ENCODE results near the gene RPL4. TPM values are rescaled to one million over a fixed set of nuclear protein-coding genes. Genes with fewer than 3 reads are reported as not detected.

Gene RPL4
- total RNA-seq, 2 experiments from 2014 or later = 5,151 to 5,211 TPM

DNA sequence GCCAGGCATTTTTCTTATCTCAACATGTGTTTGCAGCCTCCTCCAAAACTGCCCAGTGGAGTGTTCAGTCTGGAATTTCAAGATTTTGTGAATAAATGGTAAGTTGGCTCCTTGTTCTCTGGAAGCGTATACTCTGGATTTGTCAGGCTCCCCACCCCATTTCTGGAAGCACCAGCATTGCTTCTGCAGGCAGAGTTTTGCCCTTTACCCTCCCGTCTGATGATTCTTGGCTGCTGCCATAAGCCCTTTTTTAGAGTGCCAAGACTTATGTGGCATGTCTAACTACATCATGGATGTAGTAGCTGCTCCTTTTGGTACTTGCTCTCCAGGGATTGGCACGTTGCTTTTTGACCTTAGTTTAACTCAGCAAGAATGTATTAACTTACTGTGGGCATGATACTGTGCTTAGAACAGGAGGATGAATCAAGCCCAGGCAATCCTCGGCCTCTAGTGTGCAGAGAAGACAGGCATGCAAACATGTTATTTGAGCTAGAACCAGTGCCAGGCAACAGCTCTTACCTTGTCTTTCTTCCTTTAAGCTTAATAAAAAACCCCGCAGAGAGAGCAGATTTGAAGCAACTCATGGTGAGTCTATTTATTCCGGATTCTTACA, 15.4 kb downstream of the RPL4 start:
- no peak overlapping the region for H3K27ac Mint-ChIP-seq
- ChIA-PET POLR2A (no interaction called here), CTCF (interaction anchor here (0.6 kb wide), 1 partner anchor 103 kb away, joined by 3 read pairs; the partner anchor contains the start of gene MAP2K1)
- H3K27me3 Mint-ChIP-seq = no peaks in the 10 kb centered on the region
- H3K4me3 Mint-ChIP-seq = no peak overlapping the region
- no peak for DNase-seq
- peaks cover 6% of the 10 kb centered on the region for H3K4me1 Mint-ChIP-seq (ENCODE audit: low read depth)
- H3K9me3 Mint-ChIP-seq = no peaks in the 10 kb centered on the region
- H3K36me3 Mint-ChIP-seq = peaks cover 39% of the 10 kb centered on the region
- intact Hi-C loops (cut with micrococcal nuclease) = no loop called here

DNA sequence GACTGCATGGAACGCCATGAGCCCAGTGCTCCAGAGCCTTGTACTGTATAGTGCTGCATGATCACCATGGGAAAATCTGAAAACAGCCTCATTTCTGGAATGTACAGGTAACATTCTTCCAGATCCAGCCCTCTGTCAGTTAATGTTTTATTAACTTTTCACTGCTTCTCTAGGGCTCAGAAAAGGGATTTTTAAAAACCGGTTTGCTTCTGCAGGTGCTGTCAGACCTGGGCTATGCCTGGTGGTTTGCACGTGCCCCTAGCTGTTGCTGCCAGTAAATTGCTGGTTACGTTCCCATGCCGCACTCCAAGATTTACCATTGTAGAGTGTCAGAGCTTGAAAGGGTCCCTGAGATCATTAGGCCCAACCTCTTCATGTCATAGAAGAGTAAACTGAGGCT, 16.1 kb downstream of the RPL4 start:
- Mint-ChIP-seq H3K4me1 (ENCODE audit: low read depth) (peaks cover 2% of the 10 kb centered on the region), H3K27ac (no peak overlapping the region), H3K4me3 (no peak overlapping the region), H3K36me3 (peaks cover 36% of the 10 kb centered on the region), H3K9me3 (no peaks in the 10 kb centered on the region), H3K27me3 (no peaks in the 10 kb centered on the region)
- intact Hi-C loops (cut with micrococcal nuclease) = no loop called here
- ChIA-PET CTCF (interaction anchor here (1.0 kb wide), 1 partner anchor 9 kb away, joined by 4 read pairs; the partner anchor contains the start of gene SNAPC5), POLR2A (no interaction called here)
- no peak for DNase-seq

DNA sequence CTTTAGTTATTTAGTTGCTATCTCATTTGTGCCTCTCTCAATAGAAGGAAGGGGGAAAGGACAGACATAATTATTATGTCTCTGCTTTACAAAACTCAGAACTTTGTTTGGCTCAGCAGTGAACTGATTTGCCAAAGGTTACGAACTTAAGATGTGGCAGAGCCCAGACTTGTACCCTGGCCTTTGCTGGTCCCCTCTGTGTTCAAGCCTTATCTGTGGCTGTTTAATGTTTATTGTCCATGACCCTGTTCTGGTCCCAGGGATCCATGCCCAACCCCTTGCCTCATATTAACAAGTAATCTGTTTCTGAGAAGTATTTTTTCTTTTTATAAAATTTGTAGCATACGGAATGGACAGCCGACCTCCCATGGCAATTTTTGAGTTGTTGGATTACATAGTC, 17.8 kb downstream of the RPL4 start:
- peaks cover 40% of the 10 kb centered on the region for H3K36me3 Mint-ChIP-seq
- intact Hi-C loops (cut with micrococcal nuclease) = no loop called here
- CTCF ChIA-PET = no interaction called here

DNA sequence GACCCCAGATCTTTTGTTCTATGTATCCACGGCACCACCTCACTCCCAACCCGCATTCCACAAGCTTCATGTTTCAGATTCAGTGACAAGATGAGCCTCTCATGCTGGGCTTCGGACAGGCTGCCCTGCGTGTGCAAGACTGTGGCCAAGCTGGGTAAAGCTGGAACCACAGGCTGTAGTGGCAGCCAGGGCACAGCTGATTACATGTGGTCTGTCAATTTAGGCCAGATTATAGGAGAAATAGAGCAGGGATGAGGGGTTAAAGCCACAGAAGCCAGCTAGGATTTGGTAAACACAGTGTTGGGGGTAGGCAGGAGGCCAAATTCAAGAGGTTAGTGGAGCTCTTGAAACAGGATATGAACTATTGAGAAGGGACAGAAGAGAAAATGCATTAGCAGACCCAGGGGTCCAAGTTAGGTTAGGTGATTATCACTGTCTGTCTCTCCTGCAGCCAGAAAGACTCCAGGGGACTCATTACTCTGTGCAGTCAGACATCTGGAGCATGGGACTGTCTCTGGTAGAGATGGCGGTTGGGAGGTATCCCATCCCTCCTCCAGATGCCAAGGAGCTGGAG, 20.0 kb downstream of the RPL4 start:
- H3K27ac Mint-ChIP-seq = no peak overlapping the region

More for the DNA sequence above, 17.8 kb downstream of the RPL4 start:
- POLR2A ChIA-PET = no interaction called here
- H3K27ac Mint-ChIP-seq = no peak overlapping the region
- H3K4me3 Mint-ChIP-seq = no peak overlapping the region
- no peaks in the 10 kb centered on the region for H3K4me1 Mint-ChIP-seq (ENCODE audit: low read depth)
- no peak for DNase-seq
- H3K27me3 Mint-ChIP-seq = no peaks in the 10 kb centered on the region
- no peaks in the 10 kb centered on the region for H3K9me3 Mint-ChIP-seq

DNA sequence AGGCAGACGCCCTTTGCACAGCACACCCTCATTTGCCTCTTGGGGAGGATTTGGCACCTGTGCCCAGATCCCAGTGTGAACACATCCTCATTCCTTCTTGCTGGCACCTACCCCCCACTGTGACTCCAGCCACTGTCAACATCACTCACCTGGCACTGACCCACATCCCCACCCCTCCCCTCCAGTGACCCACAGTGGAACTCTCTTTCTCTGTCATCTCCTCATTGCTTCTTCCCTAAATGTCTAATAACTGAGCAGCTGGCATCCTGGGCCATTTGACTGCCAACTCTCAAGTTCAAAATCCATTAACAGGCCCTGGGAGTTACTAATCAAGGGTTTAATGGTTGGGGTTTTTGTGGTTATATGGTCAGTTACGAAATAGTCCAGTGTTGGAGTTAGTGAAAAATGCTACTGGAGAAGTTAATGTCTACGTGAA, 21.5 kb downstream of the RPL4 start:
- DNase-seq = no peak
- H3K4me3 Mint-ChIP-seq = no peak overlapping the region
- H3K27ac Mint-ChIP-seq = no peak overlapping the region
- POLR2A ChIA-PET = no interaction called here
- H3K4me1 Mint-ChIP-seq (ENCODE audit: low read depth) = no peaks in the 10 kb centered on the region
- no peaks in the 10 kb centered on the region for H3K9me3 Mint-ChIP-seq
- CTCF ChIA-PET = no interaction called here
- intact Hi-C loops (cut with micrococcal nuclease) = no loop called here
- H3K27me3 Mint-ChIP-seq = no peaks in the 10 kb centered on the region
- H3K36me3 Mint-ChIP-seq = peaks cover 37% of the 10 kb centered on the region

More for the DNA sequence above, 20.0 kb downstream of the RPL4 start:
- H3K27me3 Mint-ChIP-seq = no peaks in the 10 kb centered on the region
- DNase-seq = no peak
- CTCF ChIA-PET = interaction anchor here (0.6 kb wide), 1 partner anchor 23 kb away, joined by 4 read pairs; no protein-coding TSS in a partner anchor
- intact Hi-C loops (cut with micrococcal nuclease) = no loop called here
- H3K9me3 Mint-ChIP-seq = no peaks in the 10 kb centered on the region
- POLR2A ChIA-PET = no interaction called here
- H3K36me3 Mint-ChIP-seq = peaks cover 42% of the 10 kb centered on the region
- H3K4me3 Mint-ChIP-seq = no peak overlapping the region
- H3K4me1 Mint-ChIP-seq (ENCODE audit: low read depth) = no peaks in the 10 kb centered on the region

DNA sequence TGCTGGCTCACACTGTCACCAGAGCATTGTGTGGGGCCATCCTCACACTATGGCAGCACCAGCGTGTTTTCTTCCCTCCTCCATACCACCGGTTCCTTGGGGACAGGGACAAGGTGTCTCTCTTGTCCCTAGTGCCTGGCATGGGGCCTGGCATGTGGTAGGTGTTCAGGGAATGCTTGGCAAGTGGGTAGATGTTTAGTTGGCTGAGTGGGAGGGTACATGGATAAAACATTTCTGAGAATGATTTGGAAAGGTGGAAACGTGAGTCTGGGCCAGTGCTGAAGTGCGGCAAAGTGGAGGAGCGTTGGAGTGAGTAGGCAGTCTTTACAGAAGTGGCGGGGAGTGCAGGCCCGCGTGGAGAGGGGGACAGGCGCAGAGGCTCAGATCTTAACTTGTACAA, 22.1 kb downstream of the RPL4 start:
- POLR2A ChIA-PET = interaction anchor here (1.3 kb wide), 1 partner anchor 20 kb away, joined by 3 read pairs; no protein-coding TSS in a partner anchor
- Mint-ChIP-seq H3K27me3 (no peaks in the 10 kb centered on the region), H3K27ac (no peak overlapping the region), H3K9me3 (no peaks in the 10 kb centered on the region), H3K36me3 (peaks cover 30% of the 10 kb centered on the region), H3K4me3 (no peak overlapping the region), H3K4me1 (ENCODE audit: low read depth) (no peaks in the 10 kb centered on the region)
- CTCF ChIA-PET = no interaction called here
- intact Hi-C loops (cut with micrococcal nuclease) = no loop called here
- no peak for DNase-seq

DNA sequence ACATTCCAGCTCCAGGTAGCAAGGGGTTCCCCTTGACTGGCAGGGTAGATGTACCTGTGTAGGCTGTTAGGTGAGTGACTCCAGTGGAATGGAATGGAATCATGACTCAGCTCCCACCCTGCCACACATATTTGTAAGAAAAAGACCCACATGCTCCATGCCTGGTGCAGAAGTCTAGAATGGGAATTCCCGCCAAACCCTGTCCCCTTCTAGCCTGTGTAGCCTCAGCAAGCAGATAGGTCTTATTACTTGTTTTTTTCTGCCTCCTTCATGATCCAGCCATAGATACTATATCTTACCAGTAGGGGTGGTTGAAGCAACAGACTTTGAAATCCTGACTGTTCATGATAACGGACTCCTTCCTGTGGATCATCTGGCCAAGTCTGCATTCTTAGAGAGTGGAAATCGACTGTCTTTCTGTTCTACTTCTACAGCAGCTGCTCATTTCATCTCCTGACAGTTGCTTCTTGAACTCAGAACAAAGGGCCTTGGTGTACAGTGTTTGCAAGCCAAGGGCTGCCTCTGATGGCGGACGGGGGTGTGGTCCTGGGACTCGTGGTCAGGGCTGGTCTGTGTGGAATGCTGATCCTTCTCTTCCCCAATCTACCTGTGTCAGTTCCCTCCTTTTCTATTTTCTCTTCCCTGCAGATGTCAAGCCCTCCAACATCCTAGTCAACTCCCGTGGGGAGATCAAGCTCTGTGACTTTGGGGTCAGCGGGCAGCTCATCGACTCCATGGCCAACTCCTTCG, 23.4 kb downstream of the RPL4 start:
- H3K36me3 Mint-ChIP-seq = peaks cover 29% of the 10 kb centered on the region
- no peak overlapping the region for H3K4me3 Mint-ChIP-seq
- peaks cover 8% of the 10 kb centered on the region for H3K4me1 Mint-ChIP-seq (ENCODE audit: low read depth)
- H3K9me3 Mint-ChIP-seq = no peaks in the 10 kb centered on the region
- no peaks in the 10 kb centered on the region for H3K27me3 Mint-ChIP-seq
- POLR2A ChIA-PET = interaction anchor here (1.1 to 1.3 kb wide), 2 partner anchors 9 to 21 kb away, joined by 3 read pairs; no protein-coding TSS in a partner anchor
- peak overlapping the region; percentile 15 for H3K27ac Mint-ChIP-seq
- intact Hi-C loops (cut with micrococcal nuclease) = no loop called here
- CTCF ChIA-PET = no interaction called here
- DNase-seq = no peak

DNA sequence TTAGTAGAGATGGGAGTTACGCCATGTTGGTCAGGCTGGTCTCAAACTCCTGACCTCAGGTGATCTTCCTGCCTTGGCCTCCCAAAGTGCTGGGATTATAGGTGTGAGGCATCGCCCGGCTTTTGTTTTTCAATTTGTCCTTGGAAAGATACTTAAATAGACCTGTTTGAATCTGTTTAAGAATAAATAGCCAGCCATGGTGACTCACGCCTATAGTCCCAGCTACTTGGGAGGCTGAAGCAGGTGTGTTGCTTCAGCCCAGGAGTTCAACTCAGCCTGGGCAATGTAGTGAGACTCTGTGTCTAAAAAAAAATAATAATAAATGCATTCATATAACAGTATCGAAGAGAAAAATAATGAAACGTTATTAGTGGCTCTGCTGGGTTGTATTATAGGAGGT, 24.4 kb downstream of the RPL4 start:
- no peak overlapping the region for H3K27ac Mint-ChIP-seq
- H3K9me3 Mint-ChIP-seq = no peaks in the 10 kb centered on the region
- no peaks in the 10 kb centered on the region for H3K27me3 Mint-ChIP-seq
- H3K4me3 Mint-ChIP-seq = no peak overlapping the region
- POLR2A ChIA-PET = no interaction called here
- H3K36me3 Mint-ChIP-seq = peaks cover 29% of the 10 kb centered on the region
- CTCF ChIA-PET = no interaction called here
- no peak for DNase-seq
- intact Hi-C loops (cut with micrococcal nuclease) = no loop called here
- peaks cover 17% of the 10 kb centered on the region for H3K4me1 Mint-ChIP-seq (ENCODE audit: low read depth)

DNA sequence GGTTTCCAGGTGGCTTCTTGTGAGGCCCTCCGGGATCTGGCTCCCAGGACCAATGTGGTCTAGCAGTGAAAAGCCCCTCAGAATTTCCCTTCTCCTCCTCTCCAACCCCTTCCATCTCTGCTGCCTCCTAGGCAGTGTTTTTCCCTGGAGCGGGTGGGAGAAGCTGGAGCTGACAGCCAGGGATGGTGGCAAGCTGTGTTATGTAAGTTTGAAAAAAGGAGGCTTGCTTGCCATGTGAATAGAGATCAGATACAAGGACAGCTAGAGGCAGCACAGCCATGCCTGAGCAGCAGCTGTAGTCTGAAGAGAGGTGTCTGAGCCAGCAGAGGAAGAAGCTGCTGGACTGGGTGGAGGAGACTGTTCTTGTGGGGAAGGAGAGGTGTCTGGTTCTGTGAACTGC, 27.6 kb downstream of the RPL4 start:
- ChIA-PET CTCF (no interaction called here), POLR2A (no interaction called here)
- Mint-ChIP-seq H3K27ac (peak overlapping the region; percentile 18), H3K4me3 (no peak overlapping the region), H3K27me3 (no peaks in the 10 kb centered on the region), H3K9me3 (no peaks in the 10 kb centered on the region), H3K4me1 (ENCODE audit: low read depth) (peaks cover 37% of the 10 kb centered on the region), H3K36me3 (peaks cover 10% of the 10 kb centered on the region)
- DNase-seq = no peak
- intact Hi-C loops (cut with micrococcal nuclease) = no loop called here

DNA sequence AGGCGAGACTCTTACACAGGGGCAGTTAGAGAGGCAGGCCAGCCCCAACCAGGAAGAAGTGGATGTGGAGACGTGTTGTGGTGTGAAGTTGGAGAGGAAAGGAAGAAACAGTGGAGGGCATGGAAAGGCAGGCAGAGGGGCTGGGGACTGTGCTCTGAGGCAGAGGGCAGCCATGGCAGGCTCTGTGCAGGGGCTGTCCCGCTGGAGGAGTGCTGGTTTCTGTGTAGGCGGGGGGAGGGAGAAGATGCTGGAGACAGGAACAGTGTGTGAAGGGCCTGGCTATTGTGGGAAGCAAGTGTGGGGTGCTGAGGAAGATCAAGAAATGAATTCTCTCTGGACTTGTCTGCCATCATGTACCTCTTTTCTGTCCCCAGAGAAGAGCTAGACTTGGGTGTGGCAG, 28.1 kb downstream of the RPL4 start:
- Mint-ChIP-seq H3K4me1 (ENCODE audit: low read depth) (peaks cover 42% of the 10 kb centered on the region), H3K36me3 (peaks cover 8% of the 10 kb centered on the region), H3K9me3 (no peaks in the 10 kb centered on the region), H3K27me3 (no peaks in the 10 kb centered on the region), H3K27ac (peak overlapping the region; percentile 18), H3K4me3 (no peak overlapping the region)
- ChIA-PET CTCF (no interaction called here), POLR2A (no interaction called here)
- intact Hi-C loops (cut with micrococcal nuclease) = no loop called here
- DNase-seq = peak; percentile 49

DNA sequence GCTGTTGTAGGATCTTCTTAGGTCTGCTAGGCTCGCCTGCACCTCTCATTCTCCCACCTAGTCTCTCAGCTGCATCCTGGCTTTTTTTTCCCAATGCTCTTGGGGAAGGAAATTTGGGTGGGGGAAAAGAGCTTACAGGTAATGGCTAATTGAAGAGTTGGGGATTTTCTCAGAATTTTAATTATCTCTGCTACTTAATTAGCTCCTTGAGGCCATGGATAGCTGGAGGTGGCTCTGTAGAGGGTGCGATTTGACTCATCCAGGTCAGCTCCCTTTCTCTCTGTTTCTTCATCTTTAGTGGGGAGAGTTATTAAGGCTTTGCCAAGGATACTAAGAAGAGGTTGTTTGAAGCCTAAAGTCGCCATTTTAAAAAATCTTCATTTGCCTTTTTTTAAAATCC, 29.7 kb downstream of the RPL4 start:
- Mint-ChIP-seq H3K4me1 (ENCODE audit: low read depth) (peaks cover 57% of the 10 kb centered on the region), H3K36me3 (peaks cover 1% of the 10 kb centered on the region), H3K27me3 (no peaks in the 10 kb centered on the region), H3K4me3 (no peak overlapping the region), H3K27ac (no peak overlapping the region), H3K9me3 (no peaks in the 10 kb centered on the region)
- ChIA-PET CTCF (interaction anchor here (1.1 to 1.4 kb wide), 2 partner anchors 23 to 89 kb away, joined by 4 to 6 read pairs; partner anchors contain the start of genes MAP2K1 and SNAPC5), POLR2A (no interaction called here)
- no peak for DNase-seq
- intact Hi-C loops (cut with micrococcal nuclease) = no loop called here

DNA sequence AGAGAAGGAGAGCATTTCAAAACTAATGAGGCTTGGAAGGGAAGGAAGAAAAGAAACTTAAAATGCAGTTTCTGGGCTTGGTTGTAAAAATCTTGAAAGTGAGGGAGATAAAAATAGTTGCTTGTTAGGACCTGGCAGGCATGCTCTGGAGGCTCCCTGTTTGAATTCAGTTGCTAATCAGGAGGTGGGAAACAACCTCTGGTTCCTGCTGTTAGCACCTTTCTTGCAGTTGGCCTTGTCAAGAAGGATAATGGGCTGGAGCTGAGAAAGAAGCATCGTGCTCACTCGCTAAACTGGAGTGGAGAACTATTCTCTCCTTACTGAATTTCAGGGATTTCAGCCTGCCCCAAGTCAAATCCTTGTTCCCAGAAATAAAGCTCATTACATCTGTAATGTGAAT, 30.5 kb downstream of the RPL4 start:
- no peaks in the 10 kb centered on the region for H3K9me3 Mint-ChIP-seq
- H3K27ac Mint-ChIP-seq = no peak overlapping the region
- ChIA-PET POLR2A (no interaction called here), CTCF (interaction anchor here (1.1 to 1.4 kb wide), 2 partner anchors 23 to 88 kb away, joined by 4 to 6 read pairs; partner anchors contain the start of genes MAP2K1 and SNAPC5)
- H3K27me3 Mint-ChIP-seq = no peaks in the 10 kb centered on the region
- intact Hi-C loops (cut with micrococcal nuclease) = no loop called here
- no peak overlapping the region for H3K4me3 Mint-ChIP-seq
- H3K36me3 Mint-ChIP-seq = peaks cover 1% of the 10 kb centered on the region
- no peak for DNase-seq
- peaks cover 57% of the 10 kb centered on the region for H3K4me1 Mint-ChIP-seq (ENCODE audit: low read depth)

All from activated CD4-positive, alpha-beta memory T cell treated with anti-CD3 and anti-CD28 coated beads for 36 hours (primary cell).